ENCODE results near the gene WDFY1.

- TF ChIP-seq CTCF (IDR thresholded peaks at IDR 0.05) (no peak), EZH2phosphoT487 (IDR thresholded peaks at IDR 0.05) (no peak)
These were observed 44.6 kb downstream of the WDFY1 start for GRCh38 chr2:223900531-223900930.
